Left ventricle myocardium inferior (tissue), 1 donor: ENCODE data around the gene GAB3. TPM values are rescaled to one million over a fixed set of nuclear protein-coding genes. Genes with fewer than 3 reads are reported as not detected.
A peak's percentile ranks its signal among the peaks of the same experiment; 100 is the strongest.

Source experiments
- DNase-seq: peaks from one replicate; pipeline ENCODE4 v3.0.0-alpha.2; 2020
- H3K27ac ChIP-seq: fragments of 200-600 bp; replicated peaks from 2 replicates; pipeline ENCODE4 v1.8.0; 2021
- H3K27me3 ChIP-seq: fragments of 200-600 bp; 2 replicates; pipeline ENCODE4 v1.8.0; 2021; ENCODE audit warnings: low read depth
- H3K36me3 ChIP-seq: fragments of 200-600 bp; 2 replicates; pipeline ENCODE4 v1.8.0; 2021
- H3K4me1 ChIP-seq: fragments of 200-600 bp; 2 replicates; pipeline ENCODE4 v1.8.0; 2021
- H3K4me3 ChIP-seq: fragments of 200-600 bp; 2 replicates; pipeline ENCODE4 v1.8.0; 2021; ENCODE audit warnings: mild to moderate bottlenecking, moderate library complexity
- H3K9me3 ChIP-seq: fragments of 200-600 bp; replicated peaks from 2 replicates; pipeline ENCODE4 v1.8.0; 2021
- CTCF ChIP-seq: fragments of 200-600 bp; IDR thresholded peaks from 2 replicates; pipeline ENCODE4 v1.8.0; 2021; ENCODE audit warnings: antibody characterized with exemption, mild to moderate bottlenecking, borderline replicate concordance
- intact Hi-C: fragments of 100-400 bp; cut with micrococcal nuclease; formaldehyde crosslinking; loops from one replicate; pipeline ENCODE4 v1.11.0; 2022
- total RNA-seq: library from RNA; stranded (reverse); fragmentation: NEBNext Ultra II Directional; extraction: Animal tissue kit (Norgen Biotek cat#: 25700); gene quantifications from one replicate; pipeline ENCODE4 v1.2.1, GENCODE V29; 2021
- donor health status: DM: no; HTN: yes; CAD: no; lungs with severe emphysema.

The GAB3 gene
- total RNA-seq, 1 donor from 2014 or later: 14.8 TPM

- Histone ChIP-seq H3K27ac (no peak overlapping the region), H3K9me3 (no peaks in the 10 kb centered on the region), H3K4me1 (no peaks in the 10 kb centered on the region), H3K36me3 (peaks cover 14% of the 10 kb centered on the region), H3K4me3 (no peak overlapping the region), H3K27me3 (no peaks in the 10 kb centered on the region)
- no peak for TF ChIP-seq CTCF
- DNase-seq: no peak
- intact Hi-C loops: no loop called here
Measured at GRCh38 chrX:154780968-154781367, 30.1 kb upstream of the GAB3 start.

- H3K9me3 ChIP-seq: no peaks in the 10 kb centered on the region
- H3K4me1 ChIP-seq: peaks cover 4% of the 10 kb centered on the region
- H3K4me3 ChIP-seq: no peak overlapping the region
- DNase-seq: no peak
- H3K27ac ChIP-seq: no peak overlapping the region
- intact Hi-C loops: no loop called here
- no peak for TF ChIP-seq CTCF
- peaks cover 31% of the 10 kb centered on the region for H3K36me3 ChIP-seq
- no peaks in the 10 kb centered on the region for H3K27me3 ChIP-seq
Measured at GRCh38 chrX:154779261-154779660, 28.4 kb upstream of the GAB3 start.

- no peak overlapping the region for H3K4me3 ChIP-seq
- peaks cover 43% of the 10 kb centered on the region for H3K36me3 ChIP-seq
Measured at GRCh38 chrX:154776753-154777152, 25.9 kb upstream of the GAB3 start.

DNA sequence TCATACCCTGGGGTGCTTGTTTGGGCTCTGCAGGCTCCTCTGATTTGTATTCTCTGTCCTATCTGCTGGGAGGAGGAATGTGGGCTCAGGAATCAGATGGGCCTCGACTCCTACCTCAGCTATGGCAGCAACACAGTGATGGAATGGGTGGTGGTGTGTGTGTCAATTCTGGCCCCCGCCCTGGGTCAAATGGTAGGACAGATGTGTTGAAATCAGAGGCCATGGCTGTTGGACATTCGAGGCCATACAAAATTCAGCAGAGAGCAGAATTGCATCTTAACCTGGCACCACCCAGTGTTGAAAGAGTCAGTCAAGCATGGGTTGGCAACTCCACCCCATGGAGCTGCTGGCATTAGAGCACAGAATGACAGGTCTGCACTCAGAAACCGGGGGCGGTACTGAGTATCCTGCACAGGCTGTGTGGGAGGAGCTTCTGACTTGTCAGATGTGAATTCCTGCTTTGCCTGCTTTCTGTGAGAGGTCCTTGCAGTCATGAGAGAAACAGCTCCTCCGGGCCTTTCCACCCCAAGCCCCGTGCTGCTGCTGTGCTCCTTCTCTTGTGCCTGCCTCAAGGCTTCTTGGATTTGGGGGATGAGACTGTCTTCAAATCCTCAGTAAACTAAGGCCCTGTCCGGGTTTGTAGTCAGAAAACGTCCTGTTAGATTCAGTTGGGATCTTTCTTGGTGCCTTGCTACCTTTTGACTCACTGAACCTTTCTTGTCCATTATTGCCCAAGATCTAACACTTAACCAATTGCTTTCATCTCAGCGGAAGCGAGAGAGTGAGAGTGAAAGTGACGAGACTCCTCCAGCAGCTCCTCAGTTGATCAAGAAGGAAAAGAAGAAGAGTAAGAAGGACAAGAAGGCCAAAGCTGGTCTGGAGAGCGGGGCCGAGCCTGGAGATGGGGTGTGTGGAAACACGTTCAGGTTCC is 24.8 kb upstream of the GAB3 start:
- Histone ChIP-seq H3K27ac (no peak overlapping the region), H3K4me1 (peaks cover 4% of the 10 kb centered on the region), H3K36me3 (peaks cover 53% of the 10 kb centered on the region), H3K4me3 (no peak overlapping the region), H3K9me3 (no peaks in the 10 kb centered on the region), H3K27me3 (no peaks in the 10 kb centered on the region)
- intact Hi-C loops: no loop called here
- DNase-seq: peak; percentile 18
- no peak for TF ChIP-seq CTCF

More at GRCh38 chrX:154776753-154777152, 25.9 kb upstream of the GAB3 start:
- Histone ChIP-seq H3K27ac (no peak overlapping the region), H3K27me3 (no peaks in the 10 kb centered on the region), H3K4me1 (peaks cover 4% of the 10 kb centered on the region), H3K9me3 (no peaks in the 10 kb centered on the region)
- no peak for TF ChIP-seq CTCF
- intact Hi-C loops: no loop called here
- no peak for DNase-seq

- Histone ChIP-seq H3K36me3 (peaks cover 61% of the 10 kb centered on the region), H3K4me3 (no peak overlapping the region), H3K9me3 (no peaks in the 10 kb centered on the region), H3K27me3 (no peaks in the 10 kb centered on the region), H3K27ac (no peak overlapping the region), H3K4me1 (peaks cover 4% of the 10 kb centered on the region)
- intact Hi-C loops: no loop called here
- no peak for DNase-seq
- TF ChIP-seq CTCF: no peak
Measured at GRCh38 chrX:154774622-154775021, 23.7 kb upstream of the GAB3 start.
